Raji (cell line): ENCODE data around the gene ALPK3.

Experiments used
- POLR2A ChIP-seq: IDR thresholded peaks from 2 replicates; pipeline ENCODE4 v1.6.1; 2011; ENCODE audit warnings: low read depth, low read length, control low read depth; ENCODE audit not compliant: insufficient read depth

ALPK3 gene

DNA sequence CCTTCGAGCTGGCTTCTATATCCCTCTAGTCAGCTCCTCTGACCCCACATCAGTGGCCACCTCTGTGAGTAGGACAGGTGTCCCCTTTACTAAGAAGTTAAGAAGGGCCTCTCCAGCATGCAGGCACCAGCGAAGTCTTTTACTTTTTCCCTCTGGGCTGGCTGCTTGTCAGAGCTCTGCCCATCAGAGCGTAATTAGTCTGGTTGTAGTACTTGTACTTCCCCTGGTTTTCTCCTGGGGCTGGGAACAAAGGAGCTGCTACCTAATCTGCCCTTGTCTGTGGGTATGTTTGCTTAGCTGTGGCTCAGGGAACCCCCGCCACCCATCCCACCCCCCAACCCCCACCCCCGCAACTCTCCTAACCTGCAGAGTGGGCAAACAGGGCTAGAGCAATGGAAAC, 27.4 kb upstream of the ALPK3 start:
- TF ChIP-seq POLR2A: no peak

DNA sequence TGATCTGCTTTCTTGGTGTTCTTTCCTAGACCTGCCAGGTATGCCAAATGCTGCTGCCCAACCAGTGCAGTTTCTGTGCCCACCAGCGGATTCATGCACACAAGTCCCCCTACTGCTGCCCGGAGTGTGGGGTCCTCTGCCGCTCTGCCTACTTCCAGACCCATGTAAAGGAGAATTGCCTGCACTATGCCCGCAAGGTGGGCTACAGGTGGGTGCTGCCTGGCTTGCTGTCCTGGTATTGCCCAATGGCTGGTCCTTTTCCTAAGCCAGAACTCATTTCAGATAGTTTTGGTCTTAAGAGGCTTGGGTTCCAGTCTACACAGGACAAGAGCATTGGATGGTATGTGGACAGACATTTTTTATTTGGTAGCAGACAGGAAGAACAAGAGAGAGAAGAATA, 26.5 kb upstream of the ALPK3 start:
- no peak for TF ChIP-seq POLR2A

DNA sequence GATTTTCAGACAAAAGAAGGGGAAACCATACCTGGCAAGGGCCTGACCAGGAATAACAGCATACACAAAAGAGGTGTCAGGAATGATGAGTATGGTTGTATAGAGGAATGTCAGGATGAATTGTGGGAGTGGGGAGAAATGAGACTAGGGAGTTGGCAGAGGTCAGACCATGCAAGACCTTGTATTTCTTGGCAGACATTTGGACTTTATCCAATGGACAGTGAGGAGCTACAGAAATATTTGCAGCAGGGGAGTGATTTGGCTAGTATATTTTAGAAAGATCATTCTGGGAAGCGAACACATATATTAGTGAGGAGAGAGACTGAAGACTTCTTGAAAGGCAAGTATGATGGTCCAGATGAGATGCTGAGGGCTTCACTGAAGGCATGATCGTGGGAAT, 25.4 kb upstream of the ALPK3 start:
- no peak for TF ChIP-seq POLR2A

- no peak for TF ChIP-seq POLR2A
Observed at GRCh38 chr15:84793431-84794161, 23.6 kb upstream of the ALPK3 start.

DNA sequence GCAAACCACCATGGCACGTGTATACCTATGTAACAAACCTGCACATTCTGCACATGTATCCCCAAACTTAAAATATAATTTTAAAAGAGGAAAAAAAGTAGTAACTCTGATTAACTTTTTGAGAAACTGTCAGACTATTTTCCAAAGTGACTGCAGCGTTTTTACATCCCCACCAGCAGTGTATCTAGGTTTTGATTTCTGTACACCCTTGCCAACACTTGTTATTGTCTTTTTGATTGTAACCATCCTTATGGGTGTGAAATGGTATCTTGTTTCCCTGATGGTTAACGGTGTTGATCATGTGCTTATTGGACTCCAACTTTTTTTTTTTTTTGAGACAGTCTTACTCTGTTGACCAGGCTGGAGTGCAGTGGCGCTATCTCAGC, 23.0 kb upstream of the ALPK3 start:
- TF ChIP-seq POLR2A: no peak

GRCh38 chr15:84795186-84795585, 22.0 kb upstream of the ALPK3 start:
- no peak for TF ChIP-seq POLR2A

DNA sequence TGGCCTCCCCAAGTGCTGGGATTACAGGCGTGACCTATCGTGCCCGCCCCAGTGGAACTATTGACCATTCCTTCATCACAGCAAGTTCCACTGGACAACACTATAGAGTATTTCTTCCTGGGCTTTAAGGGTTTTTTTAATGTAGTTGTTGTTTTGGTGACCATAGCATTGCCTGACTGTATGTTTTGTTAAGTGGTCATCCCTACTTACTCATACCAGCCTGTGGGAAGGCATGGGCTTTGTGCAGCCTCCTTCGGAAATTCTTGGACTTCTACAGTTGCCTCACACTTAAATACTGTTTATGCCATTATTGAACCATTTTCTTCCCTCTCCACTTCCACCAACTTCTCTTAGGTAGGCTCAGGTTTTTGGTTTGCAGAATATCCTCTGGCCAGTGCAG, 19.9 kb upstream of the ALPK3 start:
- no peak for TF ChIP-seq POLR2A

DNA sequence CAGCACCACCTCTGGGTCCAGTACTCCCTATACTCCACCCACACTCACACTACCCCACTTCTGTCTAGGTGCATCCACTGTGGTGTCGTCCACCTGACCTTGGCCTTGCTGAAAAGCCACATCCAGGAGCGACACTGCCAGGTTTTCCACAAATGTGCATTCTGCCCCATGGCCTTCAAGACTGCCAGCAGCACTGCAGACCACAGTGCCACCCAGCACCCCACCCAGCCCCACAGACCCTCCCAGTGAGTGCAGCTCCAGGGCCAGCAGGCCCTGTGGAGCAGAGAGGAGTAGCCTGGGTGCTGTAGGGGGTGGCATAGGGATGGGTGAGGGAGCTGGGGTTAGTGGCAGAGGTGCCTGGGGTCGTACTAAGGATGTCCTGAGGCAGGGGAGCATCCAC, 19.4 kb upstream of the ALPK3 start:
- no peak for TF ChIP-seq POLR2A

- TF ChIP-seq POLR2A: no peak
Observed at GRCh38 chr15:84798436-84798946, 18.7 kb upstream of the ALPK3 start.

DNA sequence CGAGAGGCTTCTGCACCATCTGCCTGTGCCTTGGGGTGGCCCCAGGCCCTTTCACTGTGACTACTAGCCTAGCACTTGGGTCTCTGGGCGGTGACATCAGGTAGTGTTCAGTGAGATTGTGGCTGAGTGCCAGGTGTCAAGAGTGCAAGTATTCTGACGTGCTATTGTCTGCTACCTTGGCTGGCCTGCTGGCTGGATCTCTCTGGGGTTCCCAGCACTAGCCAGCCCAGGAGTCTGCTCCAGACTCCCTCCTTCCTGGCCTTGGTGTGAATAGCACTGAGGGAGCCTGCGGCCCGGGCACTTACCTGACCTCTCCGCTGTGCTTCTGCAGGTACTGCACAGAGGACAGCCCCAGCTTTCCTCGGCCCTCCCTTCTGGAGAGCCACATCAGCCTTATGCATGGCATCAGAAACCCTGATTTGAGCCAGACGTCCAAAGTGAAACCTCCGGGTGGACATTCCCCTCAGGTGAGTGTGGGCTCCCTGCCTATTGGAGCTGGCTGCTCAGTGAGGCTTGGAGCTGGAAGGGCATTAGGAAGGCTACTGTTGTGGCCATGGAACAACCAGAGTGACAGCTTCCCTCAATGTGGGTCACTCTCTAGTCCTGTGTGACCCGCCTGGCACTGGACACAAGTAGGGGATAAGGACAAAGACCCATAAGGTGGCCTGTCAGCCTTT, 17.5 kb upstream of the ALPK3 start:
- no peak for TF ChIP-seq POLR2A

DNA sequence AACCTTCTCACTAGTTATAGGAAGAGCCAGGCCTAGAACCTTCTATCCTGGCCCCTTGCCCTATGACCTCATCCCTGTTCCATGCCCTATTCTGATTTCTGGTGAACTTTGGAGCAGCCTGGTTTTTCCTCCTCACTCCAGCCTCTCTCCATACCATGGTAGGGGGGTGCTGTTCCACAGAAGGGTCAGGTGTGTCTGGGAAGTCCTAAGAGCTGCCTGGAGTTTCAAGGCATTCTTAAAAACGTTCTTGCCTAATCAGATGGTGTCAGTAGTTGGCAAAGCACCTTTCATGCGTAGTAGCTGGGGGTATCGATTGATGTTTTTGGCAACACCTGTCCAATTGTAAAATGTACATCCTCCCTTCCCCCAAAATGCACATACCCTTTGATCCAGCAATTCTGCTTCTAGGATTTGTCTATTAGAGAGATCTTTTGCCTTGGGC, 16.8 kb upstream of the ALPK3 start:
- TF ChIP-seq POLR2A: no peak

- no peak for TF ChIP-seq POLR2A
Observed at GRCh38 chr15:84804005-84804900, 12.9 kb upstream of the ALPK3 start.

GRCh38 chr15:84805221-84805620, 11.9 kb upstream of the ALPK3 start:
- TF ChIP-seq POLR2A: no peak

DNA sequence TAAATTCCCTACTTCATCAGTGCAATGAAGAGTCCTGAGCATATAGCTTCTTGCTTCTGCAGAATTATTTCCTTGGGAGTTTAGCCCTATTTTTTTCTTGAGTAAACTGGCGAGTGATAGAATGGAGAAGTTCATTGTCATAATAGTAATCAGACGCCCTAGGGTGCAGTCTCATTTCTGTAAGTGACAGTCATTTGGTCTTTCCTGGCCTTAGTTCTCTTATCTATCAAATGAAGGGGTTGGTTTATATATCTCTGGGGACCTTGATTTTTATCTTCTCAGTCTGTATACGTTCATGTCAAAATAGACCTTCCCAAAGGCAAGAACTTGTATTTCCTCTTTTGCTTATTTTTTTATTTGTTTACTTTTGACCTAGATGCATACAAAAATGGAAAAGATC, 9.9 kb upstream of the ALPK3 start:
- TF ChIP-seq POLR2A: no peak

DNA sequence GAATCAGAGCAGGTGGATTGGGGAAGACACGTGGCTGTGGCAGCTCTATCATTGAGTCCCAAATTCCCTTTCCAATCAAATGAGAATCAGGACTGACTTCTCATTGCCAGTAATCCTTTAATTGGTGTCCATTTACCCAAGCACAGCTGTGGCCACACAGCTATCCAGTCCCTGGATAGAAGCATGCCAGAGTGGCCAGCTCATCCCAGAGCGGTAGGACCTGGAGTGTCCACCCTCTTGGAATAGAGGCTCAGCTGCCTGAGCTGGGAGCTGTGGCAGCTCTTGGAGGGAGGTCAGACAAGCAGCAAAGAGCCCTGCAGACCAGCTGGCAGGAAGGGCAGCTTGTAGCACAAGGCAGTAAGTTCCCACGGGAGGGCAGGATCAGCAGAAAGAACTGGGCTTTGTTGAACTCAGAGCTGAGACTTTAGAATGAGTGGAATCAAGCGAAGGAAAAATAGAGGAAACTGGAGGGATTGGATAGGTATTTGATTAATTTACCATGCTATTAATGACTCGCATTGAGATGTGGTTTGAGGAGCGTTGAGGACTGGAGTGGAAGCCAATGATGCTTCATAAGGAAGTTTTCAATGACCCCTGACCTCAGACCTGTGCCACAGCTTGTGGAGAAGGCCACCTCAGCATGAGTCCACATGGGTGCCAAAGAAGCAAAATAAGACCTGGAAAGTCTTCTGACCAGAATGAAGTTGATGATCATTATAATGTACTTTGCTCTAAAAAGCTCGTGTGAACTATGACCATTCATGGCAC, 6.9 kb upstream of the ALPK3 start:
- no peak for TF ChIP-seq POLR2A
